Epidermal melanocyte (primary cell): ENCODE results near the gene DNAJC12.
"Not testable (repeated sequence)": the region's sequence is repeated elsewhere in the genome, so short reads cannot be mapped to it uniquely, and the experiment has no call there.

Source experiments
- DNase-seq: peaks from one replicate; pipeline ENCODE4 v3.0.0; 2011; ENCODE audit warnings: low spot score; ENCODE audit not compliant: insufficient read length

Gene DNAJC12

GRCh38 chr10:67793313-67793712 is 44.7 kb downstream of the DNAJC12 start:
- no peak for DNase-seq

- no peak for DNase-seq
These were observed 45.3 kb downstream of the DNAJC12 start for GRCh38 chr10:67792653-67793052.

- no peak for DNase-seq
These were observed 47.2 kb downstream of the DNAJC12 start for GRCh38 chr10:67790534-67791408.

GRCh38 chr10:67789769-67790168 is 48.2 kb downstream of the DNAJC12 start:
- no peak for DNase-seq

- DNase-seq: no peak
These were observed 49.7 kb downstream of the DNAJC12 start for GRCh38 chr10:67788028-67788886.

- DNase-seq: no peak
These were observed 52.9 kb downstream of the DNAJC12 start for GRCh38 chr10:67785098-67785497.

- DNase-seq: no peak
These were observed 53.5 kb downstream of the DNAJC12 start for GRCh38 chr10:67784474-67784873.

GRCh38 chr10:67783606-67784294 is 54.2 kb downstream of the DNAJC12 start:
- DNase-seq: no peak

GRCh38 chr10:67782530-67782929 is 55.5 kb downstream of the DNAJC12 start:
- DNase-seq: no peak

GRCh38 chr10:67780759-67781538 is 57.0 kb downstream of the DNAJC12 start:
- DNase-seq: no peak

GRCh38 chr10:67780204-67780621 is 57.8 kb downstream of the DNAJC12 start:
- not testable (repeated sequence) for DNase-seq

- DNase-seq: peak; percentile 66
These were observed 58.4 kb downstream of the DNAJC12 start for GRCh38 chr10:67779465-67780203.

GRCh38 chr10:67776371-67776770 is 61.6 kb downstream of the DNAJC12 start:
- DNase-seq: no peak

GRCh38 chr10:67775279-67775678 is 62.7 kb downstream of the DNAJC12 start:
- DNase-seq: no peak

- no peak for DNase-seq
These were observed 65.0 kb downstream of the DNAJC12 start for GRCh38 chr10:67772894-67773511.

GRCh38 chr10:67772151-67772550 is 65.8 kb downstream of the DNAJC12 start:
- no peak for DNase-seq

- DNase-seq: no peak
These were observed 66.8 kb downstream of the DNAJC12 start for GRCh38 chr10:67771200-67771599.

GRCh38 chr10:67770537-67770936 is 67.5 kb downstream of the DNAJC12 start:
- DNase-seq: no peak

GRCh38 chr10:67767244-67767643 is 70.7 kb downstream of the DNAJC12 start:
- no peak for DNase-seq
